DND-41 (cell line): ENCODE measurements around the gene HMCN1.

ENCODE experiments used
- CTCF ChIP-seq: IDR thresholded peaks from 2 replicates; pipeline ENCODE4 v1.5.1; 2012; ENCODE audit warnings: borderline replicate concordance, low read length, moderate library complexity, mild to moderate bottlenecking; ENCODE audit not compliant: poor library complexity, severe bottlenecking; ENCODE audit errors: extremely low read depth
- EZH2 ChIP-seq: IDR thresholded peaks from 3 replicates; pipeline ENCODE4 v1.6.1; 2012; ENCODE audit warnings: borderline replicate concordance, low read depth, mild to moderate bottlenecking, moderate library complexity, low read length, inconsistent platforms; ENCODE audit not compliant: severe bottlenecking

DNA sequence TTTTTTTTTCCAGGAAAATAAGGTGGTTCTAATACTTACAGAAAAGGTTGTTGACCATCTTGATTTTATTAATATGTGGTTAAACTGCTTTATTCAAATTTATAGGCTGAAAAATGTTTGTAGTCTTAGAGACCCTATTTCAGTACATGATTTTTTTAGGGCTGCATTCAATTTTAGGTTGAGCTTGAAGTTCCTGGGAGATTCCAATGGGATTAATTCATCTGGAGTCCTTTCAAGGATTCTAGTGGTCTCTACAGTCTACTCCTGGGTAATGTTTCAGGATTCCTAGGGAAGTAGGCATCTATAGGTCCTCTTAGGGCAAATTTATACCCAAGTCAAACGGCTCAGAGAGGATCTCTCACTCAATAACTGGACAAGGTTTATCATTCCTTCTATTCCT, 126.7 kb downstream of the HMCN1 start:
- TF ChIP-seq CTCF (no peak), EZH2 (no peak)
